ENCODE data around the gene ARHGDIA.

DNA sequence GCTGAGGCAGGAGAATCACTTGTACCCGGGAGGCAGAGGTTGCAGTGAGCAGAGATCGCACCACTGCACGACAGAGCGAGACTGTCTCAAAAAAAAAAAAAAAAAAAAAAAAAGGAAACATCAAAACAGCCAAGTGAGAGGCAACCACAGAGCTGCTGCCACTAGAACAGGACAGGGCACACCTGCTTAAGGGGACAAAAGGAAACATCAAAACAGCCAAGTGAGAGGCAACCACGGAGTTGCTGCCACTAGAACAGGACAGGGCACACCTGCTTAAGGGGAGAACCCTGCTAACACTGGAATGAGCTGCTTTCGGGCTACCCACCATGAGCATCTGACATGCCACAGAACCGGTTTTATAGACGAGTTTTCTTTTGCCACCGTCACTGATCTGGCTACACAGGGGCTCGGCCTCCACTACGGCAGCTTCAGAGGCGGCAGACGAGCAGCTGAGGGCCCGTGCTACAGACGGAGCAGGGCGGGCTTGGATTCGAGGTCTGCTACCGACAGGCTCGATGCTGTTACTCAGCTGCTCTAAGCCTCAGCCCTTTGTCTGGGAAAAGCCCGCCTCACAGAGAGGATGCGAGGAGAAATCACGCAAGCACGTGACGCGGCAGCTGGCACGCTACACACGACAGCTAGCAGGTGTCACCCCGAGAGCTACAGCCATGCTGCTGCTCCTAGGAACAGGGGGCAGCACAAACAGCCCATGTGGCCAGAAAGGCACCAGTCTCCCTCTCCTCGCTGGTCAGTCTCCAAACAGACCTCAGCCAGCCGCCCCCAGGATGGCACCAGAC lies 12.8 kb downstream of the ARHGDIA start:
- TF ChIP-seq, protein P1, sequence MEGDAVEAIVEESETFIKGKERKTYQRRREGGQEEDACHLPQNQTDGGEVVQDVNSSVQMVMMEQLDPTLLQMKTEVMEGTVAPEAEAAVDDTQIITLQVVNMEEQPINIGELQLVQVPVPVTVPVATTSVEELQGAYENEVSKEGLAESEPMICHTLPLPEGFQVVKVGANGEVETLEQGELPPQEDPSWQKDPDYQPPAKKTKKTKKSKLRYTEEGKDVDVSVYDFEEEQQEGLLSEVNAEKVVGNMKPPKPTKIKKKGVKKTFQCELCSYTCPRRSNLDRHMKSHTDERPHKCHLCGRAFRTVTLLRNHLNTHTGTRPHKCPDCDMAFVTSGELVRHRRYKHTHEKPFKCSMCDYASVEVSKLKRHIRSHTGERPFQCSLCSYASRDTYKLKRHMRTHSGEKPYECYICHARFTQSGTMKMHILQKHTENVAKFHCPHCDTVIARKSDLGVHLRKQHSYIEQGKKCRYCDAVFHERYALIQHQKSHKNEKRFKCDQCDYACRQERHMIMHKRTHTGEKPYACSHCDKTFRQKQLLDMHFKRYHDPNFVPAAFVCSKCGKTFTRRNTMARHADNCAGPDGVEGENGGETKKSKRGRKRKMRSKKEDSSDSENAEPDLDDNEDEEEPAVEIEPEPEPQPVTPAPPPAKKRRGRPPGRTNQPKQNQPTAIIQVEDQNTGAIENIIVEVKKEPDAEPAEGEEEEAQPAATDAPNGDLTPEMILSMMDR (IDR thresholded peaks at IDR 0.05): no peak
- TF ChIP-seq POLR2A (IDR thresholded peaks at IDR 0.05): no peak
